K562 (cell line): ENCODE data around the gene SCPEP1. TPM values are rescaled to one million over a fixed set of nuclear protein-coding genes. Genes with fewer than 3 reads are reported as not detected.

Experiments
- ATAC-seq: fragments of 200-7000 bp; cut with Tn5 transposase; 3 replicates; pipeline ENCODE4 v1.9.1; 2020; ENCODE audit warnings: moderate library complexity
- BruUV-seq: library from RNA; stranded (reverse); fragments of 400-500 nt; replicated peaks from 2 replicates; lab custom pipeline; 2021; lab: Mats Ljungman, UMichigan
- CTCF ChIA-PET: fragments of 300-600 bp; formaldehyde crosslinking; extraction: SDS; loops from one replicate; lab custom pipeline; 2021; ENCODE audit warnings: low intra/inter-chr PET ratio; lab: Yijun Ruan, JAX
- POLR2A ChIA-PET: fragments of 300-600, 350-650 bp; sonication (Branson Sonifier 250); formaldehyde crosslinking; extraction: SDS; loops from one replicate; lab custom pipeline; 2021; ENCODE audit warnings: antibody characterized with exemption, inconsistent platforms; lab: Yijun Ruan, JAX
- DNase-seq, 4 experiments: peaks; one replicate each; pipeline versions ENCODE4 v3.0.0 to v3.0.0-alpha.2; 2011 to 2018; ENCODE audit warnings: low spot score in 3 of 4, mixed read lengths in 3 of 4; ENCODE audit errors: extremely low read depth in 1 of 4
- FAIRE-seq: peaks from 2 replicates; lab custom pipeline; 2011; peaks lifted over from hg19 to GRCh38; lab: Jason Lieb, UNC
- H2AFZ ChIP-seq: 2 replicates; pipeline ENCODE4 v1.6.0; 2011; ENCODE audit warnings: low read depth, low read length, control low read depth, inconsistent platforms
- H3K27ac ChIP-seq: fragments of 200-600 bp; 3 replicates; pipeline ENCODE4 v1.8.0; 2011; ENCODE audit warnings: low read depth, mild to moderate bottlenecking, control low read depth, inconsistent platforms, low read length, moderate library complexity, mixed read lengths; ENCODE audit errors: extremely low read depth
- H3K27me3 ChIP-seq, 2 experiments: fragments of 300-600 bp in 1 of 2; 2 replicates in 1 of 2; 3 replicates in 1 of 2; pipeline versions ENCODE4 v1.6.0 to v1.8.0; 2011; ENCODE audit warnings: inconsistent platforms in 2 of 2, low read length in 2 of 2, mild to moderate bottlenecking in 1 of 2, mixed read lengths in 1 of 2, moderate library complexity in 1 of 2; ENCODE audit not compliant: control insufficient read depth in 2 of 2, insufficient read depth in 2 of 2
- H3K36me3 ChIP-seq: fragments of 300-600 bp; 3 replicates; pipeline ENCODE4 v1.8.0; 2011; ENCODE audit warnings: mild to moderate bottlenecking, low read length, inconsistent platforms; ENCODE audit not compliant: control insufficient read depth, insufficient read depth
- H3K4me1 ChIP-seq, 2 experiments: fragments of 200-600 bp in 1 of 2; replicated peaks in 1 of 2; 2 replicates in 1 of 2; 3 replicates in 1 of 2; pipeline versions ENCODE4 v1.5.1 to v1.8.0; 2011; ENCODE audit warnings: inconsistent platforms in 2 of 2, low read length in 2 of 2, mild to moderate bottlenecking in 1 of 2, mixed read lengths in 1 of 2, moderate library complexity in 1 of 2; ENCODE audit not compliant: control insufficient read depth in 2 of 2, insufficient read depth in 2 of 2
- H3K4me2 ChIP-seq: 2 replicates; pipeline ENCODE4 v1.6.1; 2011; ENCODE audit warnings: low read length, control low read depth, inconsistent platforms, mixed read lengths; ENCODE audit not compliant: insufficient read depth
- H3K4me3 ChIP-seq: fragments of 200-600 bp; sonication (generic), shearing (Covaris generic); 2 replicates; pipeline ENCODE4 v1.5.1; 2016; ENCODE audit warnings: control low read depth, inconsistent platforms
- H3K79me2 ChIP-seq: fragments of 200-600 bp; 3 replicates; pipeline ENCODE4 v1.8.0; 2011; ENCODE audit warnings: low read length, inconsistent platforms; ENCODE audit not compliant: control insufficient read depth, insufficient read depth
- H3K9ac ChIP-seq, 2 experiments: 2 replicates each; pipeline versions ENCODE4 v1.6.0 to v1.6.1; 2011; ENCODE audit warnings: low read depth in 2 of 2, low read length in 2 of 2, control low read depth in 1 of 2, inconsistent platforms in 1 of 2, mild to moderate bottlenecking in 1 of 2, mixed read lengths in 1 of 2; ENCODE audit not compliant: insufficient read depth in 1 of 2
- H3K9me1 ChIP-seq: one replicate; pipeline ENCODE4 v1.6.0; 2011; ENCODE audit warnings: inconsistent platforms, mild to moderate bottlenecking, low read length, moderate library complexity; ENCODE audit not compliant: control insufficient read depth, insufficient read depth
- H3K9me3 ChIP-seq: replicated peaks from 2 replicates; pipeline ENCODE4 v1.5.1; 2011; ENCODE audit warnings: low read depth, low read length, inconsistent platforms; ENCODE audit not compliant: control insufficient read depth, insufficient read depth
- H4K20me1 ChIP-seq: replicated peaks from 2 replicates; pipeline ENCODE4 v1.6.1; 2011; ENCODE audit warnings: low read length, inconsistent platforms, mixed read lengths; ENCODE audit not compliant: control insufficient read depth, insufficient read depth
- CHD2 ChIP-seq: IDR thresholded peaks from 2 replicates; pipeline ENCODE4 v1.6.1; 2011; ENCODE audit warnings: low read depth, low read length
- HSF4 ChIP-seq: fragments of 250-450 bp; sonication (Bioruptor Pico); IDR thresholded peaks from 2 replicates; pipeline ENCODE4 v2.1.2; 2022; ENCODE audit warnings: mild to moderate bottlenecking, moderate library complexity, borderline replicate concordance
- MED1 ChIP-seq: sonication (generic); formaldehyde crosslinking; IDR thresholded peaks from 2 replicates; pipeline ENCODE4 v1.8.1; 2023; ENCODE audit warnings: missing genetic modification reagents, borderline replicate concordance
- NFATC3 ChIP-seq: fragments of 450-650 bp; IDR thresholded peaks from 2 replicates; pipeline ENCODE4 v1.6.1; 2017; ENCODE audit warnings: mild to moderate bottlenecking
- RB1 ChIP-seq: fragments of 450-650 bp; IDR thresholded peaks from 2 replicates; pipeline ENCODE4 v1.6.1; 2017; ENCODE audit warnings: low read depth, mild to moderate bottlenecking
- RBM22 ChIP-seq: fragments of 200-400 bp; formaldehyde crosslinking; IDR thresholded peaks from 2 replicates; pipeline ENCODE4 v1.6.1; 2018; ENCODE audit warnings: low read length, low read depth; ENCODE audit not compliant: poor library complexity, severe bottlenecking
- ZNF586 ChIP-seq: fragments of 450-650 bp; formaldehyde crosslinking; conservative IDR thresholded peaks from 2 replicates; pipeline ENCODE4 v1.4.0; 2020; ENCODE audit warnings: mild to moderate bottlenecking, moderate library complexity
- WGBS: fragments of 100-300 bp; shearing (Covaris generic); methylation state at CpG from one replicate; pipeline ENCODE4 v1.1.6; 2016; ENCODE audit warnings: low coverage, mixed read lengths; ENCODE audit not compliant: insufficient coverage; ENCODE audit errors: missing lambda C conversion rate; 5-methylcytosine and 5-hydroxymethylcytosine counted together
- in situ Hi-C: fragments of 300-500 bp; cut with MboI; formaldehyde crosslinking; loops from 4 replicates; pipeline ENCODE4 v1.15.0; 2018; ENCODE audit warnings: inconsistent platforms, mixed read lengths
- intact Hi-C: fragments of 100-400 bp; cut with micrococcal nuclease; formaldehyde crosslinking; loops from 2 replicates; pipeline ENCODE4 v1.14.2; 2022
- polyA plus RNA-seq, 8 experiments: library from polyadenylated mRNA; depleted of rRNA in 4 of 8; stranded (reverse) in 5 of 8; unstranded in 3 of 8; fragments of >200 nt; fragmentation: Nextera tagmentation in 2 of 8; fragmentation: Illumina TruSeq in 1 of 8; extraction: Ambion mirVana in 2 of 8; extraction: Trizol in 1 of 8; gene quantifications; 2 replicates each; pipeline versions ENCODE4 v1.2.1 to v1.2.3, GENCODE V29; 2011 to 2014; ENCODE audit warnings: inconsistent platforms in 1 of 8, missing spikeins in 1 of 8
- total RNA-seq, 7 experiments: library from RNA; depleted of rRNA in 6 of 7; stranded (reverse); fragments of >200 nt in 6 of 7; fragmentation: Illumina TruSeq in 2 of 7; extraction: Trizol in 2 of 7; gene quantifications; 2 replicates each; pipeline versions ENCODE4 v1.2.1 to v1.2.3, GENCODE V29; 2011 to 2021; ENCODE audit warnings: low replicate concordance in 1 of 7
- TF ChIP-seq, protein P1 (sequence below): fragments of 450-650 bp; formaldehyde crosslinking; IDR thresholded peaks from 2 replicates; pipeline ENCODE4 v1.4.0; 2022; ENCODE audit warnings: mild to moderate bottlenecking, moderate library complexity
- TF ChIP-seq, protein P2 (sequence below): fragments of 250-450 bp; sonication (Bioruptor Pico); IDR thresholded peaks from 2 replicates; pipeline ENCODE4 v1.8.0; 2022; ENCODE audit warnings: inconsistent platforms
- TF ChIP-seq, protein P3 (sequence below): fragments of 450-650 bp; formaldehyde crosslinking; IDR thresholded peaks from 2 replicates; pipeline ENCODE4 v1.4.0; 2020; ENCODE audit warnings: mild to moderate bottlenecking, moderate library complexity

SCPEP1 gene
- total and polyA plus RNA-seq, 9 of the 15 experiments (the other 6 are each of a cell fraction or from before 2014, with no cell fraction given): 5.1 to 14.8 (median 7.2) TPM

DNA sequence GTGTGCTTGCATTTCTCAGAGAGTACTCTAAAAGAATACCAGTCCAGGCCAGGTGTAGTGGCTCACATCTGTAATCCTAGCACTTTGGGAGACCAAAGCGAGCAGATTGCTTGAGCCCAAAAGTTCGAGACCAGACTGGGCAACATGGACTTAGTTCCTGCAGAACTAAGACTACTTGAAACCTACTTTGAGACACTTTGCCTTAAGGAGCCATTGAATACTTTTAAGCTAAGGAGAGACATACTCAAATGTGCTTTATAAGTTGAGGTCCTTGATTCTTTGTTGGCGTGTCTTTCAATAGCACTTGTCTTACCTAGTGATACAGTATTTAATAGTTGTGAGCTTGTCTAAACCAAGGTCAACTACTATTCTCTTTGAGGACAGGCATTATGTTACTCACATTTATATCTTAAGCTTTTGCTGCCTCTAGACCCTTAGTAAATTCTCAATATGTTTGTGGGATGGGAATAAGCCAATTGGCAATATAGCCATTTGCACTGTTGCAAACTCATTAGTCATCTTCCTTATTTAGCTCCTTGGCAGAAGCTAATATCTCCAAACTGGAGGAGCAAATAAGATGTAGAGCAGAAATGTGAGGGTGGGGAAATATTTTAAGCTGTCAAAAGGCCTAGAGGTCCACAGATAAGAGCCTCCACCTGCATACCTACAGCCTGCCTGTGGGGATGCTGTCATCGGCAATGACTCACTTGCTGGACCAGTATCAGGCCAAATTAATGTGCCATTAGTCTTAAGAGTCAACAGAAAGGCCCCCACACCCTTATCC lies 16.3 kb downstream of the SCPEP1 start:
- ChIA-PET POLR2A (interaction anchor here (1.0 to 1.1 kb wide), 2 partner anchors 9 to 12 kb away, joined by 3 read pairs; no protein-coding TSS in a partner anchor), CTCF (no interaction called here)
- no peaks in the 10 kb centered on the region; the same call in 2 of the 3 replicates for H3K36me3 ChIP-seq

More for the DNA sequence above, 16.3 kb downstream of the SCPEP1 start:
- DNase-seq: no peak
- FAIRE-seq: no peak
- Histone ChIP-seq H3K9me3 (no peaks in the 10 kb centered on the region), H3K4me2 (no peak overlapping the region), H4K20me1 (no peaks in the 10 kb centered on the region), H3K4me3 (no peak overlapping the region), H3K27ac (no peak overlapping the region), H3K9me1 (no peaks in the 10 kb centered on the region), H3K27me3 (no peaks in the 10 kb centered on the region), H2AFZ (no peak overlapping the region), H3K4me1 (0 out of 5 replicates have a peak, but pooled peaks cover 0 to 3% of the 10 kb centered on the region in 2 experiments), H3K79me2 (no peaks in the 10 kb centered on the region), H3K9ac (no peak overlapping the region)
- TF ChIP-seq, protein P1, sequence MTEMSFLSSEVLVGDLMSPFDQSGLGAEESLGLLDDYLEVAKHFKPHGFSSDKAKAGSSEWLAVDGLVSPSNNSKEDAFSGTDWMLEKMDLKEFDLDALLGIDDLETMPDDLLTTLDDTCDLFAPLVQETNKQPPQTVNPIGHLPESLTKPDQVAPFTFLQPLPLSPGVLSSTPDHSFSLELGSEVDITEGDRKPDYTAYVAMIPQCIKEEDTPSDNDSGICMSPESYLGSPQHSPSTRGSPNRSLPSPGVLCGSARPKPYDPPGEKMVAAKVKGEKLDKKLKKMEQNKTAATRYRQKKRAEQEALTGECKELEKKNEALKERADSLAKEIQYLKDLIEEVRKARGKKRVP (CRISPR knock-in tag): no peak
- TF ChIP-seq HSF4 (CRISPR knock-in tag) (no peak), RB1 (no peak), ZNF586 (CRISPR knock-in tag) (no peak), CHD2 (no peak), MED1 (no peak), RBM22 (no peak), NFATC3 (no peak)
- TF ChIP-seq, protein P2, sequence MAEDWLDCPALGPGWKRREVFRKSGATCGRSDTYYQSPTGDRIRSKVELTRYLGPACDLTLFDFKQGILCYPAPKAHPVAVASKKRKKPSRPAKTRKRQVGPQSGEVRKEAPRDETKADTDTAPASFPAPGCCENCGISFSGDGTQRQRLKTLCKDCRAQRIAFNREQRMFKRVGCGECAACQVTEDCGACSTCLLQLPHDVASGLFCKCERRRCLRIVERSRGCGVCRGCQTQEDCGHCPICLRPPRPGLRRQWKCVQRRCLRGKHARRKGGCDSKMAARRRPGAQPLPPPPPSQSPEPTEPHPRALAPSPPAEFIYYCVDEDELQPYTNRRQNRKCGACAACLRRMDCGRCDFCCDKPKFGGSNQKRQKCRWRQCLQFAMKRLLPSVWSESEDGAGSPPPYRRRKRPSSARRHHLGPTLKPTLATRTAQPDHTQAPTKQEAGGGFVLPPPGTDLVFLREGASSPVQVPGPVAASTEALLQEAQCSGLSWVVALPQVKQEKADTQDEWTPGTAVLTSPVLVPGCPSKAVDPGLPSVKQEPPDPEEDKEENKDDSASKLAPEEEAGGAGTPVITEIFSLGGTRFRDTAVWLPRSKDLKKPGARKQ (CRISPR knock-in tag): no peak
- TF ChIP-seq, protein P3, sequence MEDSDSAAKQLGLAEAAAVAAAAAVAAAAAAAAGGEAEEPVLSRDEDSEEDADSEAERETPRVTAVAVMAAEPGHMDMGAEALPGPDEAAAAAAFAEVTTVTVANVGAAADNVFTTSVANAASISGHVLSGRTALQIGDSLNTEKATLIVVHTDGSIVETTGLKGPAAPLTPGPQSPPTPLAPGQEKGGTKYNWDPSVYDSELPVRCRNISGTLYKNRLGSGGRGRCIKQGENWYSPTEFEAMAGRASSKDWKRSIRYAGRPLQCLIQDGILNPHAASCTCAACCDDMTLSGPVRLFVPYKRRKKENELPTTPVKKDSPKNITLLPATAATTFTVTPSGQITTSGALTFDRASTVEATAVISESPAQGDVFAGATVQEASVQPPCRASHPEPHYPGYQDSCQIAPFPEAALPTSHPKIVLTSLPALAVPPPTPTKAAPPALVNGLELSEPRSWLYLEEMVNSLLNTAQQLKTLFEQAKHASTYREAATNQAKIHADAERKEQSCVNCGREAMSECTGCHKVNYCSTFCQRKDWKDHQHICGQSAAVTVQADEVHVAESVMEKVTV (CRISPR knock-in tag): no peak
- intact Hi-C loops: no loop called here
- no TSS peak for BruUV-seq
- in situ Hi-C loops: no loop called here
- ATAC-seq: no peak
- WGBS: 68% methylated on average over 4 of the region's 4 CpGs
